ENCODE results near the gene MED25. TPM values are rescaled to one million over a fixed set of nuclear protein-coding genes. Genes with fewer than 3 reads are reported as not detected.
A peak's percentile ranks its signal among the peaks of the same experiment; 100 is the strongest.

The MED25 gene
- total RNA-seq, 1 donor from 2014 or later, result 42.2 TPM

DNA sequence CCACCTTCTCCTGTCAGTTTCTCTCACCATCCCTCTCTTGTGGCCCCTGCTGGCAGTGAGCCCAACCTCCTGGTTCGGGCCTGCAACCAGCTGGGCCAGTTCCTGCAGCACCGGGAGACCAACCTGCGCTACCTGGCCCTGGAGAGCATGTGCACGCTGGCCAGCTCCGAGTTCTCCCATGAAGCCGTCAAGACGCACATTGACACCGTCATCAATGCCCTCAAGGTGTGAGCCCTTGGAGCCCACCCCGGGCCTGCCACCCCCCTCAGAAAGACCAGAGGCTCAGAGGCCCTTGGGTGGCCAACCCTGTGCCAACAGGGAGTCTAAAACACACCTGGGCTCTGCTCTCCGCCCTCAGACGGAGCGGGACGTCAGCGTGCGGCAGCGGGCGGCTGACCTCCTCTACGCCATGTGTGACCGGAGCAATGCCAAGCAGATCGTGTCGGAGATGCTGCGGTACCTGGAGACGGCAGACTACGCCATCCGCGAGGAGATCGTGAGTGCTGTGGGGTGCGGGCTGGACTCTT is 18.8 kb upstream of the MED25 start:
- DNase-seq (ENCODE audit: low spot score), result no peak

DNA sequence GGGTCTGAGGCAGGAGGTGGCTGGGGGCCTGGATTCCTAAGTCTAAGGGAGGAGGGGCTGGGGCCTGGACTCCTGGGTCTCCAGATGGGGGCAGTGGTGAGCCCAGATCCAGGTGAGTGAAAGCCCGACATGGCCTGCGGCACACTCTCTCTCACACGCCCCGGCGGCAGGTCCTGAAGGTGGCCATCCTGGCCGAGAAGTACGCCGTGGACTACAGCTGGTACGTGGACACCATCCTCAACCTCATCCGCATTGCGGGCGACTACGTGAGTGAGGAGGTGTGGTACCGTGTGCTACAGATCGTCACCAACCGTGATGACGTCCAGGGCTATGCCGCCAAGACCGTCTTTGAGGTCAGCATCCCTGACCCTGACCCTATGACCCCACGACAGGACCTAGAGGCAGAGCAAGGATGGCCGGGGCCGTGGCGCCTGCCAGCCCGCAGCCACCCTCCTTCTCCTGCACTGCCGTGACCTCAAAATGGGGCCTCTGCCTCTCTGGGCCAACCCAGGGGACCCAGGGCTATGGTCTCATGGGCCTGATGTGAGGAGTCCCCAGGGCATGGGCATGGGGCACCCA is 18.2 kb upstream of the MED25 start:
- no peak for DNase-seq (ENCODE audit: low spot score)

DNA sequence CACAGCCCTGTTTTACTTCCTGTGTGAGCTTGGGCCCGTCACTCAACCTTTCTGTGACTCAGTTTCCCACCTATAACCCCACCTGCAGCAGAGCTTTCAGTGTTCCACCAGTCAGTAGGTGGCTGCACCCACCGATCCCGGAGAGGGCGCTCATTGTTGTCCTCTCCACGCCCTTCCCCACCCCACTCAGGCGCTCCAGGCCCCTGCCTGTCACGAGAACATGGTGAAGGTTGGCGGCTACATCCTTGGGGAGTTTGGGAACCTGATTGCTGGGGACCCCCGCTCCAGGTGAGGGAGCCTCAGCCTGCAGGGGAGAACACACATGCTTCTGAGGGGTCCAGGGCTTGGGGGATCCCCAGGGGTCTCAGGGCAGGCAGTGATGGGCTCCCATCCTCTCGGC is 17.3 kb upstream of the MED25 start:
- DNase-seq (ENCODE audit: low spot score), result no peak

DNA sequence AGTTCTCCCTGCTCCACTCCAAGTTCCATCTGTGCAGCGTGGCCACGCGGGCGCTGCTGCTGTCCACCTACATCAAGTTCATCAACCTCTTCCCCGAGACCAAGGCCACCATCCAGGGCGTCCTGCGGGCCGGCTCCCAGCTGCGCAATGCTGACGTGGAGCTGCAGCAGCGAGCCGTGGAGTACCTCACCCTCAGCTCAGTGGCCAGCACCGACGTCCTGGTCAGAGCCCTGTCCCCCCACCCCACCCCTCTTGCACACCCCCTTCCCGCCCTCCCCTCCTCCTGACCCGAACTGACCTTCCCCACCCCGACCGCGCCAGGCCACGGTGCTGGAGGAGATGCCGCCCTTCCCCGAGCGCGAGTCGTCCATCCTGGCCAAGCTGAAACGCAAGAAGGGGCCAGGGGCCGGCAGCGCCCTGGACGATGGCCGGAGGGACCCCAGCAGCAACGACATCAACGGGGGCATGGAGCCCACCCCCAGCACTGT is 16.6 kb upstream of the MED25 start:
- no peak for DNase-seq (ENCODE audit: low spot score)

- peak; percentile 85 for DNase-seq (ENCODE audit: low spot score)
Observed at GRCh38 chr19:49801966-49802661, 16.0 kb upstream of the MED25 start.

- no peak for DNase-seq (ENCODE audit: low spot score)
Observed at GRCh38 chr19:49802836-49803528, 15.1 kb upstream of the MED25 start.

DNA sequence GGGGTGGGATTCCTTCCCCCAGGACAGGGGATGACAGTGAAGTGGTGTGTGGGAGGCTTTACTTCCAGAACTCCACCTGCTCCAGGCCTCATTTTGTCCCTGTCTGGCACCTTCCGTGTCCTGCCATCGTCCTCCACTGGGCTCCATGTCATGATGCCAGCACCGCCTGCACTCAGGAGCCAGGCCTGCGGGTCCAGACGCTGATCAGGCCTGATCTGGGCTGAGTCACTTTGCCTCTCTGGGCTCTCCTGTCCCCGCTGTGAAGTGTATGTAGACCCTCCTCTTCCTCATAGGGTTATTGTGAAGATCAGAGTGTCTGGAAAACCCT is 14.6 kb upstream of the MED25 start:
- no peak for DNase-seq (ENCODE audit: low spot score)

DNA sequence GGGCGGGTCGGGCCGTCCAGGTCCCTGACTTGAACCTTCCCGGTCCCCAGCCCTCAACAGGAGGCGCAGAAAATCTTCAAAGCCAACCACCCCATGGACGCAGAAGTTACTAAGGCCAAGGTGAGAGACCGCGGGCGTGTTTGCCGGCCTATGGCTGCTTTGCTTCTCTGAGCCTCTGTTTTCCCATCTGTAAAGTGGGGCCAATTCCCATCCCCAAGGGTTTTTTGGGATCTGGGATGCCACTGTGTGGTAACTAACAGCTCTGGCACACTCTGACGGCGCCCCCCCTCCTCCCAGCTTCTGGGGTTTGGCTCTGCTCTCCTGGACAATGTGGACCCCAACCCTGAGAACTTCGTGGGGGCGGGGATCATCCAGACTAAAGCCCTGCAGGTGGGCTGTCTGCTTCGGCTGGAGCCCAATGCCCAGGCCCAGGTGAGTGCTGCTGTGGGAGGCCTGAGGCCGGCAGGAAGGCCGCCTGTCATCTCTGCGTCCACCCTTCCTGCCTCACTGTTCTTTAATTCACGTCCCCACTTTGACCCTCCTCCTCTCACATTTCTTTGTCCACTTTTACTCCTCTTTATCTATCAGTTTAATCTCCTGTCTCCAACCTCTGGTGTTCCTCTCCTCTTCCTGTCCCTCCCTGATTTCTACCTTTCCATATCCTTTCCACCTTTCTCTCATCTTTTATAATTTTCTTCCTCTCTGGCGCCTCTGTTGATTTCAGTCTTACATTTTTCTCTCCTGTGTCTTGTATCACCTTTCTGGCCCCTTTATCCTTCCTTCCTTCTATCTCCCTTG is 12.1 kb upstream of the MED25 start:
- no peak for DNase-seq (ENCODE audit: low spot score)

- DNase-seq (ENCODE audit: low spot score), result no peak
Observed at GRCh38 chr19:49806620-49806959, 11.5 kb upstream of the MED25 start.

DNA sequence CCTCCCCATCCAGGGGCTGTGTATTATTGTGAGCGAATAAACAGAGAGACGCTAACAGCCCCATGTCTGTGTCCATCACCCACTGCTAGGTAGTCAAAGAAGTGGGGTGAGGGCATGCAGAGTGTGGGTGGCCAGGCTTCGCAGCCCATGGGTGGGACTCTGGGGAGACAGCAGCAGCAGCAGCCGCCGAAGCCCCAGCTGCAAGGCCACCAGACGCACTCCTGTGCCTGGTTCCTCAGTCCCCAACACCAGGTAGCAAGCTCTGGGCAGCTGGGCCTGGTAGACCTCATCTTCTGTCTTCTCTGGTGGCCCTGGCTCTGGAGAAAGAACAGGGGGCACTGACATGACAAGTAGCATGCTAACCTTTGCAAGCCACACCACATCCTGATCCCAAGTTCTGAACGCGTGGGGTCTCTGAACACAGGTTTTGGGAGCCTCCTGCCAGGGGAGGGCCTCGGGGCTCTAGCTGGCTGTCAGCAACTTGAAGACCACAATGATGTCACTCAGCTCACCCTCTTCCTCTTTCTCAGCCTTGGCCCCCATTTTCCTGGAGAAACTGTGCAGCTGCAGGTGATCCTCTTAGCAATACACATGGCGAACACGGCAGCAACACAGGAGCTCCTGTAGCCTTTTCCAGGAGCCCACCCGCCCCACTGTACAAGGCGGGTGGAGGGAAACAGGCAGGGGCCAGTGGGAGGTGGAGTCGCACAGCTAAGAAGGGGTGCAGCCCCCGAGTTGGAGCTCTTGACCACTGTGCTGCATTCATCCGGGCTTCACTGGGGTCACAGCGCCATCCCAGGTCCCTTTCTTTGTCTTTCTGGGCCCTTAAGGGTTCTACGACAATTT is 10.8 kb upstream of the MED25 start:
- DNase-seq (ENCODE audit: low spot score), result no peak

DNA sequence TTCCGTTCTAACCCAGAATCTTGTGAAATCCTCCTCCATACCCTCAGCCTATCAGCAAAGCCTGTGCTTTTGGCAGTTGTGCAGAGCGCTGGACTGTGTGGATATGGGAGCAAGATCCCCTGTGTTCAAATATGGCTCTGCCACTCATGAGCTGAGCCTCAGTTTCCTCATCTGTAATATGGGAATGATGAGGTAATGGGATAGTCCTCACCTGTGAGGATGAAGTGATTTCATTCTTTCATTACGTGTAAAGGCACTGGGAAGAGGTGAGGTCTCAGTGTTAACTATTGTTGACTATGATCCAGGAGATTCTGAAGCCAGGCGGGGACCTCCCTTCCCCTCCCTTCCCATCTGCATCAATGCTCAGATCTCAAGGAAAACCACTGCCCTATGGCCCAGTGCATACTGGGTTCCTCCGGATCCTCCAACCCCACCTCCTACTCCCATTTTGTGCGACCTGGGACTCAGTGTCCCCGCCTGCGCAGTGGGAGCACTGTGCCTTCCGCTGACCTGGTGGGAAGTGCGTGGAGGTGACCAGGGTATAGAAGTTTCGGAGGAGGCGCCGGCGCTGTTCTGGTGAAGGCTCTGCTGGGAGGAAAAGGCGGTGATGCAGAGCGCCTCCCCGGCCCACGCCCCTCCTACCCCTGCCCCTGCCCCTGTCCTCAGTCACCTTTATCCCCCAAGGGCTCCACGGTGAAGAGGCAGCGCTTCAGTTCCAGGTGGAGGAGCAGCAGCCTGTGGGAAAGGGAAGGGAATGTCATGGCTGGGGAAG is 10.0 kb upstream of the MED25 start:
- no peak for DNase-seq (ENCODE audit: low spot score)

GRCh38 chr19:49808711-49809159 is 9.4 kb upstream of the MED25 start:
- DNase-seq (ENCODE audit: low spot score), result peak; percentile 92

GRCh38 chr19:49809160-49809940 is 8.7 kb upstream of the MED25 start:
- peak; percentile 63 for DNase-seq (ENCODE audit: low spot score)

DNA sequence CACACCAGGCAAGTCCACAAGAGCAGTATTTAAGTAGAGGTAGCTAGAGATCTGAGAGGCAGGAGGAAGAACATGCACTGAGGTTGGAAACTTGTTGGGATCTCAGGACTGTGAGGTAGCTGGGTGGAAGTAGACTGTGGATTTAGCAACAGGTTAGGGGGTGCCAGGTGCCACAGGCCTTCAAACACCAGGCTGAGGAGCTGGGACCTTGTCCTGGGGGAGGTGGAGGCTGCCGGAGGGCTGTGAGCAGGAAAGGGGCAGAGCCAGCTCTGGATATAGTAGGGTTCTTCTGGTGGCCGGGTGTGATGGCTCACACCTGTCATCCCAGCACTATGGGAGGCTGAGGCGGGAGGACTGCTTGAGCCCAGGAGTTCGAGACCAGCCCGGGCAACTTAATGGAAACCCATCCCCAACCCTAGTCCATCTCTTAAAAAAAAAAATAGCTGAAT is 8.1 kb upstream of the MED25 start:
- no peak for DNase-seq (ENCODE audit: low spot score)

- DNase-seq (ENCODE audit: low spot score), result no peak
Observed at GRCh38 chr19:49811328-49811727, 6.8 kb upstream of the MED25 start.

- DNase-seq (ENCODE audit: low spot score), result no peak
Observed at GRCh38 chr19:49812452-49812996, 5.6 kb upstream of the MED25 start.

DNA sequence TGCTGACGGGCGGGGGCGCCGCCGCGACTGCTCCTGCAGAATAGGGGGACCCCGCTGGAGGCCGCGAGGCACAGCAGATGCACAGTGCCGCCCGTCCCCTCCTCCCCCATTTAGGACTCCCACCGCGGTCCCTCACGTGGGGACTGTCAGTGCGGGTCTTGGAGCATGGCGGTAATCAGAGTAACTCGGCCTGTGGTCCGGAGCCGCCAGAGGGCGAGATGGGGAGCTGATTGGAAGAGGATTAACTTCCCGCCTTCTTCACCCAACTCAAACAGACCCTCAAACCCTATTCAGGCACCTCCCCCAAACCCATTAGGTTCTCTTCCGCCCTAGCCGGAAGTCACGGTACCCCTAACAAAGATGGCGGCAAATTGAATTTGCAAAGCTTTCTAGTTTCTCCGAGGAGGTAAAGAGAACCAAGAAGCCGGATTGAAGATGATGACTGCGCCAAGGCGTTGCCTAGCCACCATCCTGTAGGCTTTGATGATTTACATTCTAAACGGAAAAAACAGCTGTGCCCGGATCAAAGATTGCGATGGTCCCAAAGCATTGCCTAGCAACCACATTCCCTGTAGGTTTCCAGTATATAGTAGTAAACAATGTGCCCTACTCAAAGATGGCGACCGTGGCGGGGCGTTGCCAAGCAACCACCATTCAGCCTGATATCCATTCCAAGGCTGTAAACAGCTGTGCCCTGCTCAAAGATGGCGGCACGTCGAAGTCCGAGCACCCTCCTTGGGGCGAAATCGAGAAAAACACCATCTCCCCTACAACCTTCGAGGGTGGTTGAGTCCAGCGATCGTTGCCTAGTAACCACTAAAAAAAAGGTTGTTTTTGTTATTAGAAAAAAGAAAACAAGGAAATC is 4.9 kb upstream of the MED25 start, which contains the start of gene FUZ:
FUZ (minus strand) TSS at position 296 of the 865 bp plus-strand sequence; CDS start at position 110, 186 bp downstream.
- DNase-seq (ENCODE audit: low spot score), result peak; percentile 96

- no peak for DNase-seq (ENCODE audit: low spot score)
Observed at GRCh38 chr19:49814010-49814409, 4.1 kb upstream of the MED25 start.
